ENCODE data around the gene CACNG4.

GRCh38 chr17:67032985-67033384, 68.5 kb downstream of the CACNG4 start:
- no peak for TF ChIP-seq CTCF (IDR thresholded peaks at IDR 0.05 in 4 of 5, conservative IDR thresholded peaks at IDR 0.05 in 1 of 5)
- TF ChIP-seq POLR2A (IDR thresholded peaks at IDR 0.05), result no peak
